HepG2 (cell line): Measurements from ENCODE around the gene TMEM221. TPM values are rescaled to one million over a fixed set of nuclear protein-coding genes. Genes with fewer than 3 reads are reported as not detected.

Source experiments
- ATAC-seq: fragments of 200-7000 bp; cut with Tn5 transposase; 3 replicates; pipeline ENCODE4 v1.9.1; 2020; ENCODE audit warnings: mild to moderate bottlenecking, moderate library complexity
- BruUV-seq: library from RNA; stranded (reverse); fragments of 400-500 nt; replicated peaks from 2 replicates; lab custom pipeline; 2021; lab: Mats Ljungman, UMichigan
- CTCF ChIA-PET: fragments of 300-600 bp; formaldehyde crosslinking; extraction: SDS; loops from one replicate; lab custom pipeline; 2021; ENCODE audit warnings: low total read pairs, inconsistent platforms, low intra/inter-chr PET ratio; lab: Yijun Ruan, JAX
- POLR2A ChIA-PET: fragments of 350-600 bp; sonication (Branson Sonifier 250); formaldehyde crosslinking; loops from one replicate; lab custom pipeline; 2020; ENCODE audit warnings: antibody characterized with exemption, inconsistent platforms; lab: Yijun Ruan, JAX
- DNase-seq: peaks from one replicate; pipeline ENCODE4 v3.0.0-alpha.2; 2015; ENCODE audit warnings: low spot score
- FAIRE-seq: peaks from 3 replicates; lab custom pipeline; 2011; peaks lifted over from hg19 to GRCh38; lab: Jason Lieb, UNC
- H2AFZ ChIP-seq: one replicate; pipeline ENCODE4 v1.6.1; 2011; ENCODE audit warnings: low read length, inconsistent platforms
- H3K27ac ChIP-seq: fragments of 300-600 bp; 3 replicates; pipeline ENCODE4 v1.8.0; 2011; ENCODE audit warnings: mixed run types, mild to moderate bottlenecking, mixed read lengths, low read length, inconsistent platforms; ENCODE audit not compliant: insufficient read depth; ENCODE audit errors: extremely low read length
- H3K27me3 ChIP-seq, 2 experiments: fragments of 200-600 bp in 1 of 2; 2 replicates in 1 of 2; 3 replicates in 1 of 2; pipeline versions ENCODE4 v1.6.0 to v1.8.0; 2011; ENCODE audit warnings: low read length in 2 of 2, mild to moderate bottlenecking in 2 of 2, moderate library complexity in 2 of 2, inconsistent platforms in 1 of 2; ENCODE audit not compliant: insufficient read depth in 2 of 2, control insufficient read depth in 1 of 2
- H3K36me3 ChIP-seq, 2 experiments: fragments of 200-600 bp in 1 of 2; replicated peaks in 1 of 2; 2 replicates in 1 of 2; 3 replicates in 1 of 2; pipeline versions ENCODE4 v1.5.1 to v1.8.0; 2011; ENCODE audit warnings: low read length in 2 of 2, inconsistent platforms in 1 of 2; ENCODE audit not compliant: insufficient read depth in 2 of 2, control insufficient read depth in 1 of 2
- H3K4me1 ChIP-seq: 2 replicates; pipeline ENCODE4 v1.5.1; 2012; ENCODE audit warnings: low read length, inconsistent platforms; ENCODE audit not compliant: insufficient read depth
- H3K4me2 ChIP-seq: 2 replicates; pipeline ENCODE4 v1.6.0; 2011; ENCODE audit warnings: low read depth, low read length, inconsistent platforms
- H3K4me3 ChIP-seq, 3 experiments: fragments of 200-600 bp in 1 of 3; sonication (generic), shearing (Covaris generic) in 1 of 3; replicated peaks in 1 of 3; 2 replicates each; pipeline ENCODE4 v1.5.1; 2011 to 2016; ENCODE audit warnings: low read length in 3 of 3, inconsistent platforms in 2 of 3, low read depth in 2 of 3, mild to moderate bottlenecking in 2 of 3, control low read depth in 1 of 3, mixed read lengths in 1 of 3; ENCODE audit not compliant: insufficient read depth in 1 of 3
- H3K79me2 ChIP-seq: one replicate; pipeline ENCODE4 v1.6.1; 2011; ENCODE audit warnings: low read length, inconsistent platforms; ENCODE audit not compliant: insufficient read depth
- H3K9ac ChIP-seq: 2 replicates; pipeline ENCODE4 v1.6.0; 2011; ENCODE audit warnings: mild to moderate bottlenecking, low read depth, low read length, inconsistent platforms; ENCODE audit not compliant: insufficient read depth
- H3K9me3 ChIP-seq: 2 replicates; pipeline ENCODE4 v1.5.1; 2012; ENCODE audit warnings: mild to moderate bottlenecking, low read length
- H4K20me1 ChIP-seq: 2 replicates; pipeline ENCODE4 v1.6.0; 2011; ENCODE audit warnings: inconsistent platforms, mild to moderate bottlenecking, low read length, moderate library complexity; ENCODE audit not compliant: insufficient read depth
- GZF1 ChIP-seq: sonication (generic); formaldehyde crosslinking; IDR thresholded peaks from 2 replicates; pipeline ENCODE4 v1.5.1; 2020; ENCODE audit warnings: mild to moderate bottlenecking, missing genetic modification reagents
- RFX3 ChIP-seq: IDR thresholded peaks from 2 replicates; pipeline ENCODE4 v1.6.1; 2016; ENCODE audit warnings: missing biosample characterization, missing genetic modification reagents
- SKI ChIP-seq: fragments of 450-650 bp; IDR thresholded peaks from one replicate; pipeline ENCODE4 v1.6.1; 2018; ENCODE audit warnings: mild to moderate bottlenecking; ENCODE audit not compliant: partially characterized antibody
- SMC3 ChIP-seq: IDR thresholded peaks from 2 replicates; pipeline ENCODE4 v1.6.1; 2011; ENCODE audit warnings: low read length, improper control_type of control experiment
- TBX2 ChIP-seq: sonication (generic); formaldehyde crosslinking; IDR thresholded peaks from 2 replicates; pipeline ENCODE4 v1.5.0; 2020; ENCODE audit warnings: missing genetic modification reagents, mild to moderate bottlenecking, borderline replicate concordance
- ZMAT3 ChIP-seq: sonication (generic); formaldehyde crosslinking; conservative IDR thresholded peaks from 2 replicates; pipeline ENCODE4 v1.7.0; 2021; ENCODE audit warnings: missing genetic modification reagents
- ZNF614 ChIP-seq: IDR thresholded peaks from 2 replicates; pipeline ENCODE4 v1.6.1; 2018; ENCODE audit warnings: missing biosample characterization, missing genetic modification reagents, inconsistent platforms, borderline replicate concordance
- WGBS: methylation state at CpG from one replicate; pipeline ENCODE4 v1.1.6; 2017; ENCODE audit warnings: low lambda C conversion rate; 5-methylcytosine and 5-hydroxymethylcytosine counted together
- in situ Hi-C: cut with HindIII; loops from 2 replicates; pipeline ENCODE4 v1.10.0; 2017; ENCODE audit warnings: low pct_unique_long_range_greater_than_20kb; ENCODE audit not compliant: extremely low pct_ligation_motif_present
- intact Hi-C: fragments of 100-400 bp; cut with micrococcal nuclease; formaldehyde crosslinking; loops from one replicate; pipeline ENCODE4 v1.10.0; 2022; ENCODE audit not compliant: unreplicated experiment
- polyA plus RNA-seq, 8 experiments: library from polyadenylated mRNA; depleted of rRNA in 3 of 8; stranded (reverse) in 7 of 8; unstranded in 1 of 8; fragments of >200 nt; fragmentation: Illumina TruSeq in 4 of 8; extraction: Trizol in 4 of 8; gene quantifications; 2 replicates each; pipeline versions ENCODE4 v1.2.1 to v1.2.3, GENCODE V29; 2011 to 2016; ENCODE audit warnings: low read depth in 4 of 8, missing spikeins in 1 of 8, mixed read lengths in 1 of 8; ENCODE audit not compliant: insufficient read depth in 1 of 8
- total RNA-seq, 5 experiments: library from RNA; depleted of rRNA; stranded (reverse); fragments of >200 nt; fragmentation: Illumina TruSeq; extraction: Trizol; gene quantifications; 2 replicates each; pipeline ENCODE4 v1.2.3, GENCODE V29; 2016; ENCODE audit warnings: low read depth in 1 of 5
- TF ChIP-seq, protein P1 (sequence below): sonication (generic); formaldehyde crosslinking; IDR thresholded peaks from 2 replicates; pipeline ENCODE4 v1.4.0; 2020; ENCODE audit warnings: mild to moderate bottlenecking, low read depth, missing genetic modification reagents
- TF ChIP-seq, protein P2 (sequence below): sonication (generic); formaldehyde crosslinking; IDR thresholded peaks from 2 replicates; pipeline ENCODE4 v1.8.1; 2022; ENCODE audit warnings: low read depth, mild to moderate bottlenecking, missing genetic modification reagents
- TF ChIP-seq, protein P3 (sequence below): sonication (generic); formaldehyde crosslinking; IDR thresholded peaks from 2 replicates; pipeline ENCODE4 v1.5.1; 2020; ENCODE audit warnings: missing genetic modification reagents, mild to moderate bottlenecking, borderline replicate concordance

The TMEM221 gene
- total and polyA plus RNA-seq, 2 of the 13 experiments (the other 11 are each of a cell fraction or from before 2014, with no cell fraction given), result 0.33 to 0.77 TPM

DNA sequence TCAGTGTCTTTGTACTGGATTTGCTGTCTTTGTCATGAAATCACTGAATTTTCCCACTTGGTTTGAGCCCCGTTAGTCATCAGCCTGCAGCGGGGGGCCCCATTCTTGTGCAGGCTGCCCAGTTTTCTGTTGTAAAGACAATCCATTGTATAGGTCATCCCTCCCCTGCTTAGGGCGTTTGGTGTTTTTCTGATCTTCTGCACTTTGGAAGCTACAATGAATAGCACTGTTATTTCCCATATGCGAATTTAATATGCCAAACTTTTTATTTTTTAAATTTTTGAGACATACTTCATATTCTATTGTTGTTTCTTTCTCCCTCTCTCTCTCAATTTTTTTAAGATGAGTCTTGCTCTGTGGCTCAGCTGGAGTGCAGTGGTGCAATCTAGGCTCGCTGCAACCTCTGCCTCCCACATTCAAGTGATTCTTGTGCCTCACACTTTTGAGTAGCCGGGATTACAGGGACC lies 30.9 kb upstream of the TMEM221 start:
- Histone ChIP-seq H3K4me2 (no peak overlapping the region), H4K20me1 (no peaks in the 10 kb centered on the region), H3K9me3 (no peaks in the 10 kb centered on the region), H3K36me3 (peaks cover 0 to under 1% of the 10 kb centered on the region in 2 experiments; a peak in 1 of 5 replicates), H3K4me1 (peaks cover 41% of the 10 kb centered on the region), H3K27ac (no peak overlapping the region), H3K9ac (no peak overlapping the region), H3K79me2 (peaks cover 2% of the 10 kb centered on the region), H2AFZ (no peak overlapping the region), H3K4me3 (no peak overlapping the region), H3K27me3 (no peaks in the 10 kb centered on the region; a peak in 1 of 5 replicates)
- in situ Hi-C loops, result no loop called here
- FAIRE-seq (no peak), ATAC-seq (no peak), DNase-seq (no peak)
- BruUV-seq, result no TSS peak
- no peak for TF ChIP-seq SMC3
- TF ChIP-seq RFX3 (CRISPR knock-in tag), result no peak
- no peak for TF ChIP-seq ZNF614 (CRISPR knock-in tag)
- no peak for TF ChIP-seq ZMAT3
- TF ChIP-seq, protein P1, sequence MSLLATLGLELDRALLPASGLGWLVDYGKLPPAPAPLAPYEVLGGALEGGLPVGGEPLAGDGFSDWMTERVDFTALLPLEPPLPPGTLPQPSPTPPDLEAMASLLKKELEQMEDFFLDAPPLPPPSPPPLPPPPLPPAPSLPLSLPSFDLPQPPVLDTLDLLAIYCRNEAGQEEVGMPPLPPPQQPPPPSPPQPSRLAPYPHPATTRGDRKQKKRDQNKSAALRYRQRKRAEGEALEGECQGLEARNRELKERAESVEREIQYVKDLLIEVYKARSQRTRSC (CRISPR knock-in tag), result no peak
- TF ChIP-seq, protein P2, sequence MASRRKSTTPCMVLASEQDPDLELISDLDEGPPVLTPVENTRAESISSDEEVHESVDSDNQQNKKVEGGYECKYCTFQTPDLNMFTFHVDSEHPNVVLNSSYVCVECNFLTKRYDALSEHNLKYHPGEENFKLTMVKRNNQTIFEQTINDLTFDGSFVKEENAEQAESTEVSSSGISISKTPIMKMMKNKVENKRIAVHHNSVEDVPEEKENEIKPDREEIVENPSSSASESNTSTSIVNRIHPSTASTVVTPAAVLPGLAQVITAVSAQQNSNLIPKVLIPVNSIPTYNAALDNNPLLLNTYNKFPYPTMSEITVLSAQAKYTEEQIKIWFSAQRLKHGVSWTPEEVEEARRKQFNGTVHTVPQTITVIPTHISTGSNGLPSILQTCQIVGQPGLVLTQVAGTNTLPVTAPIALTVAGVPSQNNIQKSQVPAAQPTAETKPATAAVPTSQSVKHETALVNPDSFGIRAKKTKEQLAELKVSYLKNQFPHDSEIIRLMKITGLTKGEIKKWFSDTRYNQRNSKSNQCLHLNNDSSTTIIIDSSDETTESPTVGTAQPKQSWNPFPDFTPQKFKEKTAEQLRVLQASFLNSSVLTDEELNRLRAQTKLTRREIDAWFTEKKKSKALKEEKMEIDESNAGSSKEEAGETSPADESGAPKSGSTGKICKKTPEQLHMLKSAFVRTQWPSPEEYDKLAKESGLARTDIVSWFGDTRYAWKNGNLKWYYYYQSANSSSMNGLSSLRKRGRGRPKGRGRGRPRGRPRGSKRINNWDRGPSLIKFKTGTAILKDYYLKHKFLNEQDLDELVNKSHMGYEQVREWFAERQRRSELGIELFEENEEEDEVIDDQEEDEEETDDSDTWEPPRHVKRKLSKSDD, result no peak
- TF ChIP-seq TBX2 (CRISPR knock-in tag), result no peak
- no peak for TF ChIP-seq SKI
- TF ChIP-seq GZF1 (CRISPR knock-in tag), result no peak
- TF ChIP-seq, protein P3, sequence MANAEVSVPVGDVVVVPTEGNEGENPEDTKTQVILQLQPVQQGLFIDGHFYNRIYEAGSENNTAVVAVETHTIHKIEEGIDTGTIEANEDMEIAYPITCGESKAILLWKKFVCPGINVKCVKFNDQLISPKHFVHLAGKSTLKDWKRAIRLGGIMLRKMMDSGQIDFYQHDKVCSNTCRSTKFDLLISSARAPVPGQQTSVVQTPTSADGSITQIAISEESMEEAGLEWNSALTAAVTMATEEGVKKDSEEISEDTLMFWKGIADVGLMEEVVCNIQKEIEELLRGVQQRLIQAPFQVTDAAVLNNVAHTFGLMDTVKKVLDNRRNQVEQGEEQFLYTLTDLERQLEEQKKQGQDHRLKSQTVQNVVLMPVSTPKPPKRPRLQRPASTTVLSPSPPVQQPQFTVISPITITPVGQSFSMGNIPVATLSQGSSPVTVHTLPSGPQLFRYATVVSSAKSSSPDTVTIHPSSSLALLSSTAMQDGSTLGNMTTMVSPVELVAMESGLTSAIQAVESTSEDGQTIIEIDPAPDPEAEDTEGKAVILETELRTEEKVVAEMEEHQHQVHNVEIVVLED (CRISPR knock-in tag), result no peak
- WGBS, result 87% methylated on average over 6 of the region's 6 CpGs
- intact Hi-C loops, result no loop called here
- ChIA-PET CTCF (no interaction called here), POLR2A (no interaction called here)
